Kidney glomerular epithelial cell (primary cell): ENCODE measurements around the gene OOSP3.
"Not testable (repeated sequence)": the region's sequence is repeated elsewhere in the genome, so short reads cannot be mapped to it uniquely, and the experiment has no call there.

ENCODE experiments used
- DNase-seq: peaks from one replicate; lab custom pipeline; 2025; lab: John Stamatoyannopoulos, UW

OOSP3 gene, protein sequence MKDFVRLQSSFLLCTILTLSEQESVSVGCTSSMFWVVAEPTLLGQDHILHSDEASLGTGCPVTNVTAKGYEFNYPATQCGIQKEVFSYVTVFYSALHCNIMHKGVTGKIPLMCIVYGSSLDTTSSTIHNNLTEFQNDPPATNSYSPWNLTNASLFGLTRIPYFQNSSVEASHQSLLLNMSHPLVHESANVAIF

DNA sequence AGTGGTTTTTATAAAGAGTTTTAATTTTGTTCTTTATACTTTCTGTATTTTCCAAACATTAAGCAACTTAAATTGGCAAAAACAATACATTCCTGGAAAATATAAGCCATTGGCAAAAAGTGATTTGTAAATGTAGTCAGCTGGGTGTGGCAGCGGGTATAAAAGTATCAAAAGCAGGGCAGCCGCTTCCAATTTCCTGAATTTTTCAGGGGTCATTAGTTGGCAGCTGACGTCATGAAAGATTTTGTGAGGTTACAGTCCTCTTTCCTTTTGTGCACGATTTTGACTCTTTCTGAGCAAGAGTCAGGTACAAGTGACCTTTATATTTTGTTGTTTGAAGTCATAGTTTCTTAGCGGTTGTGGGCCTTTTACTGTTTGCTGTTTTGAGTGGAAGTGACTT lies at the start of gene OOSP3:
TSS of gene OOSP3 (plus strand) at position 208 of the 400 bp plus-strand sequence. CDS start at position 235, 27 bp downstream.
- no peak for DNase-seq

DNA sequence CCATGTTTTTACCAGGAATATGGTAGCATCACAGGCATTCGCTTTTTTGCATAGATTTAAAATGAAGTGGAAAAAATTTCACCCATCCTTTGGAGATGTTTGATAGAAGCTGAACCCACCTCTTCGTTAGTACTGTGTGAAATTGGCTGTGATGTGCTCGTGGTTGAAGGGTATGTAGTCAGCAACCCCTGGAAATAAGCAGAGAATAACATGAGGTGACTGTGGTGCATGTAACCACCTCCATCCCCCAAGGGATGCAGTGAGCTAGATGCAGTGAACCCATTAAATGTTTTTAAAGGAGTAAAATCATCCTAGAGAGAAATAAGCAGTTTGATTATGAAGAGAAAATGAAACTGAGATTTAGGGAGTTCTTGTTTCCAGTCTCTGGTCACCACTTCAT lies 49.2 kb upstream of the OOSP3 start:
- DNase-seq = no peak

DNA sequence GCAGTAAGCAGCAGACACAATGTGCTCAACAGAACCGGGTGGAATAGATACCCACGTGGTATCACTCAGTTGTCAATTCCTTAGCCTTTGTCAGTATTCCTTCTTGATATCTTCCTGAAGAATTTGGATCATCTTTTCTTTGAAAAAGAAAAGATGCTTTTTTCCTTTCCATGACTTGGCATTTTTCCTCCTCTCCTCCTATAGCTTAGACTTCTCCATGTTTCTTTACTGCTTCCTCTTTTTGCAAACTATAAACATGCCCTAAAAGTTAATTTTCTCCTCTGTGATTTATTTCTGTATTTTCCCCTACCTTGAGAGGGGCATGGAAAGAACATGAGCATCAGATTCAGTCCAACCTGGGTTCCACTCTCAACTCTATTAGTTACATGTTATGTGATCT lies 45.0 kb upstream of the OOSP3 start:
- DNase-seq = no peak

DNA sequence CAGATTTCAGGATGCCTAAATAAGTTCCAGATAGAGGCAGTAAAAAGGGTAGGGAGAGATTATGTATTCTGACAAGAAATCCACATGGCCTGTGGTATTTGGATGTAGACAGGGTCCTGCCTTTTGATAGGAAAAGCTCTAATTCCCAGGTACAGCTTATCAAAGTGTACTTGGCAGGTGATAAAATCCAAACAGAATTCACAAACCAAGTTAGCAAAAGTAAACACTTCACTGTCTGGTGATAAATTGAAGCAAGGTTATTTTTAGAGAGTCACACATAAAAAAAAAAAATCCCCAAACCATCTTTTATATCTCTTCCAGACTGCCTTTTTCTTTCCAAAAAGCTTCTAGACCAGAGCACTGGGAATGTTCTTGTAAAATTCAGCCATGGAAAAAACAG lies 39.0 kb upstream of the OOSP3 start:
- DNase-seq = no peak

DNA sequence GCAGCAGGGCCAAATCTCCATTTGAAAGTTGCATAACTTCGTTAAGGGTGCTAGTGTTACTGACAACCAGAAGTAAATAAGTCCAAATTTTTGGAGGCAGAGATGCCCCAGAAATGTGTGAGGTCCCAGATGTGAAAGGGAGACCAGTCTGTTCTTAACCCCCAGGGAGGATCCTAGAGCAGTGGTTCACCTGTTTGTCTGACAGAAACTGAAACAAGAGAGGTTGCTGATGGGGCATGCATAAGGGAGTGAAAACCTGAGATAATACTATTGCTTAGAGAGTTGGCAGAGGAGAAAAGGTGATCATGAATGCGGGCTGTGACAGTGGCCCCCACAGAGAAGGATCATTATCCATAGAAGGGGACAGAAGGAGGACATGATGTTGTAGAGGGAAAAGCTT lies 37.1 kb upstream of the OOSP3 start:
- no peak for DNase-seq

DNA sequence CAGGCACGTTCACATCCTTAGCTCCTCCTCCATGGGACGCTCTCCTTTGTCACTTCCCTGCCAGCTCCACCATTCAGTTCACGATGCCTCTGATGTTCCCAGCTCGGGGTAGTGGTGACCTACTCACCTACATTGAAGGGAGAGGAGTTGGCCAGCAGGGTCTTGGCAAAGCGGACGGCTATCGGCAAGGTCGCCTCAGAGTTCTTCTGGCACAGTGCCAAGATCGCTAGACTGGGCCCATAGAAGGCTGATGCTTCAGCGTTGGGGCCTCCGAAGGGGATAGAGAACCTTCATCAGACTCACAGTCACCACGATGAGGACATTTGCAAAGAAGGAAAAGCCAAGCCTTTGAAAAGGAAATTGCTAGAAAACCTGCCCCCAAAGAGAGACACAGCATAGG lies 36.3 kb upstream of the OOSP3 start:
- DNase-seq = no peak

DNA sequence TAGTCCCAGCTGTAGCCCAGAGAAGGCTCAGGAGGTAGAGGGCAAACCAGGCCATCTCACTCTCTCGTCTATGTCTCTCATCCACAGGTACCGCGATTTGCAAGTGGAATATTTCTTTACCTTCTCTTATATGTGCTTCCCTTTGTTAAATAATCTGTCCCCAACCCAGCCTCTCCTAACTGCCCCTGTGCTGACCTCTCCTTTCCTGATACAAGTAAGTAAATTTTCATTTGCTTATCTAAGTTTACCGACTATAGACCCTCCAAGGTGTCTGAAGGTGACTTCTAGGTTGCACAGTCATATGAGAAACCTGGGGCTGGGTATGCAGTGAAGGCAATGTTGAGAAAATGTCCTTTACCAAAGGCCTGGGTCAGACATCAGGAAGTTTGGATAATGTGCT lies 33.2 kb upstream of the OOSP3 start, which contains the start of gene CBLIF:
TSS of gene CBLIF (minus strand) at position 101 of the 400 bp plus-strand sequence. CDS start at position 55, 46 bp downstream.
- no peak for DNase-seq

DNA sequence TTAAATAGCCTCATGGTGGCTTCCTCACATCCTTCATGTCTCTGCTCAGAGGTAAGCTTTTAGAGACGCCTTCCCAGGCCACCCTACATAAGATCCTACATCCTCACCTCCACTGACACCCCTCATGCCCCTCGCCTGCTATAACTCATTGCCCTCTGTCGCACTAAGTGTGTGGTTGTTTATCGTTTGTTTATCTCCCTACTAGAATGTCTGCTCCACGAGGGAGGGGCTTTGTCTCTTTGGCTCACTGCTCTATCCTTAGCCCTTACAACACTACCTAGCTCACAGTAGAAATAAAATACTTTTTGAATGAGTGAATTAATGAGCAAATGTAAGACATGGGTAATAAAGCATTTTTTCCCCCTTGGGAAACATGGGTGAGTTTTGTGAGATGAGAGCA lies 32.0 kb upstream of the OOSP3 start:
- no peak for DNase-seq

DNA sequence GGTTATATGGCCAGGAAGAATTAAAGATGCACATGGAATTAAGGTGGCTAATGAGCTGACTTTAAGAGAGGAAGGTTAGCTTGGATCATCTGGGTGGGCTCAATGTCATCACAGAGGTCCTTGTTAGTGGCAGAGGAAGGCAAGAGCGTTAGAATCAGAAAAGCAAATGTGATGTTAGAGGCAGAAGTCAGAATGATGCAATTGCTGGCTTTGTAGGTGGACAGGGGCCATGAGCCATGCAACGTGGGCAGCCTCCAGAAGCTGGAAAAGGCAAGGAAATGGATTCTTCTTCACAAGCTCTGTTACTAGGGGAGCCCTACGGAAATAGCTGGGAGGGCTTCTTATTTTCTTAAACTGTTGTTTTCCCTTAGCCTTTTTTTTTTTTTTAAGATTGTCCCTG lies 31.0 kb upstream of the OOSP3 start:
- DNase-seq = no peak

DNA sequence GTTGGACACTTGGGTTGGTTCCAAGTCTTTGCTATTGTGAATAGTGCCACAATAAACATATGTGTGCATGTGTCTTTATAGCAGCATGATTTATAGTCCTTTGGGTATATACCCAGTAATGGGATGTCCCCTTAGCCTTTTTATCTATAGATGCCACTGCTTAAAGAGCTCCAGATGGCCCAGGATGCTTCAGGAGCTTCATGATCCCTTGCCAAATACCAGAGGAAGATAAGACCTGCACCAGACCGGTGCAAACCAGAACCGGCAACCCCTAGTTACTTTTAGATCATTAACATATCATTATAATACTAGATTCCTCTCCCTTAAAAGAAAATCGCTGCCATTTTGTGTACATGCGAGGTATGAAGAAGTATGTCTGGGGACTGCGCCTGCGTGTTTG lies 30.1 kb upstream of the OOSP3 start:
- DNase-seq = not testable (repeated sequence)

DNA sequence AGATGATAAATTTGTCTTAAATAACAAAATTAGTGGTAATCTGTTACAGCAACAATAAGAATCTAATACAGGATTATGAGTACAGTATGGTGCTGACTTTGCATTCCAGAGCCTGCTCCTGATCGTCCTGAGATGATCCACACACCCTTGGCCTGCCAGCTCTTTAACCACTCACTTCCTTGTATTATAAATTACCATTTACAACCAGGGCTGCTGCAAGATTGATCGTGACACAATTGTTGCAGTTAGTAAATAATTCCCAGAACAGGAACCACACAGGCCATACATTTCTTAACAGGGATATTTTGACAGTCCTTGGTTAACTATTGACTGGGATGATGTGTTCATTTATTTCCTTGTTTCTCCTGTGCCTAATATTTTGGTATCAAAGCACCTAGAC lies 29.5 kb upstream of the OOSP3 start:
- DNase-seq = peak; percentile 85

DNA sequence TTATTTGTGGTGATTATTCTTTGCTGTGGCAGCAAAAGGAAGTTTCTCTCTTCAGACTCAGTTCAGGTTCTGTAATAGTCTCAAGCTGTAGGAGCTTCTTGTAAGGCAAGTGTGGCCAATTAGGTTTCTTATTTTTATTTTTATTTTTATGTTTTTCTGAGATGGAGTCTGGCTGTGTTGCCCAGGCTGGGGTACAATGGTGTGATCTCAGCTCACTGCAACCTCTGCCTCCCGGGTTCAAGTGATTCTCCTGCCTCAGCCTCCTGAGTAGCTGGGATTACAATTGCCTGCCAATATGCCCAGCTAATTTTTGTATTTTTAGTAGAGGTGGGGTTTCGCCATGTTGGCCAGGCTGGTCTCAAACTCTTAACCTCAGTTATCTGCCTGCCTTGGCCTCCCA lies 29.0 kb upstream of the OOSP3 start:
- DNase-seq = not testable (repeated sequence)

DNA sequence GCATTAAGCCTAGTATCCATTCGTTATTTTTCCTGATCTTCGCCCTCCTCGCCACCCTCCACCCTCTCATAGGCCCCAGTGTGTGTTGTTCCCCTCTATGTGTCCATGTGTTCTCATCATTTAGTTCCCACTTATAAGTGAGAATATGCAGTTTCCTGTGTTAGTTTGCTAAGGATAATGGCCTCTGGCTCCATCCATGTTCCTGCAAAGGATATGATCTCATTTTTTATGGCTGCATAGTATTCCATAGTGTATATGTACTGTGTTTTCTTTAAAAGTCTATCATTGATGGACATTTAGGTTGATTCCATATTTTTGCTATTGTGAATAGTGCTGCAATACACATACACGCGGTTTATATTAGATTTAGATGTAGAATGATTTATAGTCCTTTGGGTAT lies 27.2 kb upstream of the OOSP3 start:
- DNase-seq = not testable (repeated sequence)

DNA sequence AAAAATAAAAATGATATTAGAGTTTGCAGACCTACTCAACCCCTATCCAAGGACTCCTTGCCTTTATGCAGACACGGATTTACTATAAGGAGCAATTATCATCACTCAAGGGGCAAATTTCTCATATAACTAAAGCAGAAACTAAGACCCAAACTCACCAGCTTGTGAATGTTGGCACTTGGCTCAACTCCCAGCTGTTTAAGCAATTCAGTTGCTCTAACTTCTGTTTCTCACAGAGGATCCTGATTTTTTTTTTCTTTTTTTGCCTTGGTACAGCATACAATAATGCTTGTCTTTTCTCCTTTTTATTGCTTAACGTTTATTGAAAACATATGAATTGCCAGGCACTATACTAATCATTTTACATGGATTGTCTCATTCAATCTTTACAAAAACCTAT lies 23.7 kb upstream of the OOSP3 start:
- no peak for DNase-seq

DNA sequence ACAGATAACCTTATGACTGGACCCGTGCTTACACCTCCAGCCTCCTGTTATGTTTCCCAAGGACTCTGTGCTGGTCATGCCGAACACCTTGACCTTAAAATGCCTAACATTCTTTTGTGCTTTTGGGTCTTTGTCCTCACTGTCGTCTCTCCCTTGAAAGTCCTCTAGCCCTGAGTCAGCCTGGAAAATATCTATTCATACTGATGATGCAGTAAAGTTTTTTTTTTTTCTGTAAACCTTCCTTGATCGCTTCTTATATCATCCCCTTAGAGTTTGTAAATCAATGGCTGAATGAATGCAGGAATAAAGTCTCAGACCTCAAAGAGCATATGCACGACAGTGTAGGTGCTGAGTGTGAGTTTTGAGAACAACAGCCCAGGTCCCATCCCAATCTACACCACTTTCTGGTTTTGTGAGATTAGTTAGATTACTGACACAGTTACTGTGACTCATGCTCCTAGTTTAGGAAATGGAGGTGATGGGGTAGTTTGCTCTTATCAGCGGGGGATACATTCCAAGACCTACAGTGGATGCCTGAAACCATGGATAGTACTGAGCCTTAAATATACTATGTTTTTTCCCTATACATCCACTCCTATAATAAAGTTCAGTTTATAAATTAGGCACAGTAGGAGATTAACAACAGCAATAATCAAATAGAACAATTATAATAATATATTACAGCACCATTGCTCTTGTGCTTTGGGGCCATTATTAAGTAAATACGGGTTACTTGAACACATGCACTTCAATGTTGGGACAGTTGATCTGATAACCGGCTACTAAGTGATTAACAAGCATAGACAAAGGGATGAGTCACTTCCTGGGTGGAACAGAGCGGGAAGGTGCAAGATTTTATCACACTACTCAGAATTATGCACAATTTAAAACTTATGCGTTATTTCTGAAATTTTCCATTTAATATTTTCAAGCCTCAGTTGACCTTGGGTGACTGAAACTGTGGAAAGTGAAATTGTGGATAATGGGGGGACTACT lies 20.8 kb upstream of the OOSP3 start:
- peak; percentile 32 for DNase-seq

DNA sequence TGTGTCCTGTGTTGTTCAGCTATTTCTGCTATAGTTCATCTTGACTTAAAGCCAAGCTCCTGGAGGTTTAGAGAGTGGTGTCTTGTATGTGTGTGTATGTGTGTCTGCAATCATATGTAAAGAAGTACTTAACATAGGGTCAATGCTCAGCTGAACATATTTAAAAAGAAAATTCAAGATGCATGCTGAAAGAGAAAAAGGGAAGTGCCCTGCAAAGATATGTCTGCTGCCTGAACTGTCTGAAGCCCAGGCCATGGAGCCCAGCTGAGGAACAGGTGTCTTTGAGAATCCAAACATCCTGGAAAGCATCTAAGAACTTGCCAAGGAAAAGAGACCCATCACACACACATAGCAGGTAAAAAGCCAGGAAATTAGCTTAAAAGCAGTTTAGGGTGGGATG lies 18.9 kb upstream of the OOSP3 start:
- no peak for DNase-seq

DNA sequence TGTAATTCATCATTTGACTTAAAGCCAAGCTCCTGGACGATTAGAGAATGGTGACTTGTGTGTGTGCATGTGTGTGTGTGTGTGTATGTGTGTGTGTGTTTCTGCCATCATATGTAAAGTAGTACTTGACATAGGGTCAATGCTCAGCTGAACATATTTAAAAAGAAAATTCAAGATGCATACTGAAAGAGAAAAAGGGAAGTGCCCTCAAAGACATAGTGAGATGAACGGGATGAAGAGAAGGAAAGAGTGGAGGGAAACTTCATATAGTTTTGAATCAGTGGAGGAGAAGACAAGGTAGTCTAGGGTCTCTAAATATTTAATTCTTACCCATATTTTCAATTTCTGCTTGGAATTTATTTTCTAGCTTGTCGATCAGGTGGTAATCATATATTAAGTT lies 16.3 kb upstream of the OOSP3 start:
- DNase-seq = no peak

DNA sequence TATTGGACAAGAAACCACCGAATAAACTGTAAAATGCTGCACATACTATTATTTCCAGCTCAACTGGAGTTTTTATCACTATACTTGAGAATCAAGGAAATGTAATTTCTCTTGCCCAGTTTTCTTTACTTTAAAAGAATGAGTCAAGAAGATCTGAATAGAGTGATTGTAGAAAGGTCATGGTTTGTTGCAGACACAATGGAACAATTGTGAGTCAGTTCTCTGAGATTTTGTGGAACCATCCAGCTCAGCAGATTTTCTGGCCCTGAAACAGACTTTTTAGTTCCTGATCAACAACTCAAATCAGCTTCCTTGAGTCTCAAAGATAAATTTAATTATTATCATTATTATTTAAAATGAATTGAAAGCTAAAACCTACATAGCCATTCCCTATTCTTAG lies 13.6 kb upstream of the OOSP3 start:
- peak; percentile 59 for DNase-seq

DNA sequence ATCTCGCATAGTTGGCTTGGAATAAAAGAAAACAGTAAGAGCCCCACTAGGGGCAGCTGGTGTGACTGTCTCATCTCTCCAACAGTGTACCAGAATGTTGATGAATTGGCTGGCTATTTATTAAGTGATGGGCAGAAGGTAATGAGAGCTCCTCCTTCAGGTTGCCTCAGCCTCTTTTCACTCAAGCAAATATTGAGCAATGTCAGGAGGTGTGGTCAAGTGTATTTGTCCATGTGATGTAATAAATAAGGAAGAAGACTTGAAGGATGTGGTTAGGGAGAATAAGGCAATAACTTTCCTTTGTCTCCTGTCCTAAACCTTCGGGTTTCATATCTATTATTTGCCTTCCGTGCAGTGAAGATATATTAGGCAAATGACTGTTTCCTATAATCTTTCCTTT lies 12.2 kb upstream of the OOSP3 start, which contains the start of gene TCN1:
TSS of gene TCN1 (minus strand) at position 91 of the 400 bp plus-strand sequence. CDS start at position 74, 17 bp downstream.
- no peak for DNase-seq

DNA sequence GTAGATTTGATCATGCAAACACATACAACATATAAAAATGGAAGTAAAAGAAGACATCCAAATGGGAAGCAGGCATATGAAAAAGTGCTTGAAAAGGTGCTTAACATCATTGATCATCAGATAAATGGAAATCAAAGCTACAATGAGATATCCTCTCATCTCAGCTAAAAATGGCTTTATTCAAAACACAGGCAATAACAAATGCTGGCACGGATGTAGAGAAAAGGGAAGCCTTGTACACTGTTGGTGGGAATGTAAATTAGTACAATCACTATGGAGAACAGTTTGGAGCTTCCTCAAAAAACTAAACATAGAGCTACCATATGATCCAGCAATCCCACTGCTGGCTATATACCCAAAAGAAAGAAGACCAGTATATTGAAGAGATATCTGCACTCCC lies 11.7 kb upstream of the OOSP3 start:
- DNase-seq = no peak

DNA sequence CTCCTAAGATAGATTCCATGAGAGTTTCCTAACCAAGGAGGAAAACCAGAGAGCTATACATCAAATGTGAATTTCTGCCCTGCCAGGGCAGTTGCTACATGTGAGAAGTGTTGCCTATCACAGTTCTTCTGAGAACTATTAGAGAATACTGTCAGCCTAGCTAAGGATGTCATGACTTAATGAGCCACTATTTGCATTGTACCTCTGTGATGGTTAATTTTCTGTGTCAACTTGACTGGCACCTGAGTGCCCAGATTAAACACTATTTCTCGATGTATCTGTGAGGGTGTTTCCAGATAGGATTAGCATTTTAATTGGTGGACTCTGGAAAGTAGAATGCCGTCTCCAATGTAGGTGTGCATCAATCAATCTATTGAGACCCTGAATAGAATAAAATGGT lies 10.6 kb upstream of the OOSP3 start:
- no peak for DNase-seq

DNA sequence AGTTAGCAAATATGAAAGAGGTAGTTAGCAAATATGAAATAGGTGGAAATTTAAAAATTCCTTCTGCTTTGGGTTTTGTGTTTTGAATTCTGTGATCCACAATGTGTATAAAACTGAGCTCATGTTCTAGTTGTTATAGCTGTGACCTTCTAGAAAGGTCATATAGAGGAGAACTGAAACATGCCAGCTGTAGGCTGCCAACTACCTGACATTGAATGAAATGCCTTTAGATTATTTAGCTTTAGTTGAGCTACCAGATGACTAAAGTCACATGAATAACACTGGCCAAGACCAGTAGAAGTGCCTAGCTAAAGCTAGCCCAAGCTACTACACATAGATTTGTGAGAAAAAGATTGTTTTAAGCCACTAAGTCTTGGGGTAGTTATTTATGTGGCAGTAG lies 6.5 kb upstream of the OOSP3 start:
- DNase-seq = no peak

DNA sequence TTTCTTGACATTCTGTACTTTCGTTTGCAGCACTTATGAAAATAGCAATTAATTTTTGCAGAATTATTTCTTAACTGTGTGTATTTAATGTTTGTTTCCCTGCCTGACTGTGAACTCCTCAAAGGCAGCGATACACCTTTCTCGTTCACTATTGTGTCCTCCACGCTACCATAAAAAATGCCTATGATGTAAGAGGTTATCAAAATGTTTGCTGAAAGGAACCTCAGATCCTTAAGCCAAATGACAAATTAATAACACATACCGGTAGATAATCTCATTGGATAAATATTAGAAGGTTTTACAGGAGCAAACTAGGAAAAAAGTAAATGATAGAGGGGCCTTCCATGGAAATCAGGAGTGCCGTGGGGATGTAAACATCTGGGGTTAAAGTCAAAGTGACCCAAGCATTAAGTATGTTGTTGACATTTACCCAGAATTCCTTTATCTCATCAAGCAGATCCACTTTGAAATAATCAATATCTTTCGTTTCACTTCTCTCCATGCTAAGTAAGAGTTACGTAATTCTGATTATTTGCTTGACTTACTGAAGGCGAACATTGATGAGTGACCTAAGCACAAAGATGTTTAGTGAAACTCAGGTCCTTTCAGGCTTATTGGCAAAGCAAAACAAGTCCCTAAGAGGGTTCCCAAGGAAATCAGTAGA lies 2.6 kb upstream of the OOSP3 start:
- no peak for DNase-seq
